C4-2B (cell line): Measurements from ENCODE around the gene ARFGAP1.

Source experiments
- H3K27ac ChIP-seq: fragments of 450-650 bp; 2 replicates; pipeline ENCODE4 v1.5.1; 2017
- CTCF ChIP-seq: fragments of 450-650 bp; conservative IDR thresholded peaks from 2 replicates; pipeline ENCODE4 v1.5.1; 2017; ENCODE audit warnings: mild to moderate bottlenecking
- ZFX ChIP-seq: fragments of 450-650 bp; IDR thresholded peaks from 2 replicates; pipeline ENCODE4 v1.6.1; 2017

The ARFGAP1 gene

GRCh38 chr20:63312273-63312672 is 39.7 kb downstream of the ARFGAP1 start:
- no peak overlapping the region for H3K27ac ChIP-seq
- no peak for TF ChIP-seq CTCF
- TF ChIP-seq ZFX = no peak

DNA sequence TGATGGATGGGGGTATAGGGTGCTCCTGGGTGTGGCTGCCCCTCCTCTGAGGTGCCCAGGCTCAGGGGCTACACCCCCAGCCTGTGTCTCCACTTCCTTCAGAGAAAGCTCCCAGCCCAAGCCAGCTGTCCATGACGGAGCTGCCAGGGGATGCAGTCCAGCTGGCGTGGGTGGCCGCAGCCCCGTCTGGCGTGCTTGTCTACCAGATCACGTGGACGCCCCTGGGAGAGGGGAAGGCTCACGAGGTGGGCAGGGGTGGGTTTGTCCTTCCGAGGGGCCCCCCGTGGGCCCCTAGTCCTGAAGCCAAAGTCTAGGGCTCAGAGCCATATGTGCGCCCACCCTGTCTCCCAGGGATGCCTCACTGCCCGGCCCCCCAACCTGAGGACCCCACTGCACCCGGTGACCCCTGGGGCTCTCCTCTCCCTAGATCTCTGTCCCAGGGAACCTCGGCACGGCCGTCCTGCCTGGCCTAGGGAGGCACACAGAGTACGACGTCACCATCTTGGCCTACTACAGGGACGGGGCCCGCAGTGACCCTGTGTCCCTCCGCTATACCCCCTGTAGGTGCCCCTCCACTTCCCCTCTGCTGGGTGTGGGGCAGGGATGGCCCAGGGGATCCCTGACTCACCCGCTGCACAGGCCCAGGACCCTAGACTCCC is 40.2 kb downstream of the ARFGAP1 start:
- H3K27ac ChIP-seq = no peak overlapping the region
- TF ChIP-seq CTCF = no peak
- no peak for TF ChIP-seq ZFX

DNA sequence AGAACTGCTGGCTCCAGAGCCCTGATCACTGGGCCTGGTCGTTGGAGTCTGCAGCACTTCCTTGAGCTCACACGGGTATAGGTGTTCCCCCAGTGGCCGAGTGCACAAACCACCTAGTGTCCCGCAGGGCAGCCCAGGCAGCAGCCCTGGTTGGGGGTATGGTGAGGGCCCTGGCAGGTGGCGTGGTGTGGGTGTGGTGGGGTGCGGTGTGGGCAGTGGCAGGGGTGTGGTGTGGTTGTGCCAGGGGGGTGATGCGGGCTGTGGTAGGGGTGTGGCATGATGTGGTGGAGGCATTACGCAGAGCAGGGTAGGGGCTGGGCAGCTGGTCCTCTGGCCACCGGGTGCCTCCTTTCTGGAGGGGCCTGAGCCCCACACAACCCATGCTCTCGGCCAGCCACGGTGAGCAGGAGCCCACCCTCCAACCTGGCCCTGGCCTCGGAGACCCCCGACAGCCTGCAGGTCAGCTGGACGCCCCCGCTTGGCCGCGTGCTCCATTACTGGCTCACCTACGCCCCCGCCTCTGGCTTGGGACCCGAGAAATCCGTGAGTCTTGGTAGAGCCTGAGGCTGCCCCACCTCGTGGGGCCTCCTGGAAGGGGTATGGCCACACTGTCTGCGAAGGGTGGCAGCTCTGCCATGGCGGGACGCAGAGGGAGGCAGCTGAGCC is 40.9 kb downstream of the ARFGAP1 start:
- no peak for TF ChIP-seq ZFX
- no peak overlapping the region for H3K27ac ChIP-seq

DNA sequence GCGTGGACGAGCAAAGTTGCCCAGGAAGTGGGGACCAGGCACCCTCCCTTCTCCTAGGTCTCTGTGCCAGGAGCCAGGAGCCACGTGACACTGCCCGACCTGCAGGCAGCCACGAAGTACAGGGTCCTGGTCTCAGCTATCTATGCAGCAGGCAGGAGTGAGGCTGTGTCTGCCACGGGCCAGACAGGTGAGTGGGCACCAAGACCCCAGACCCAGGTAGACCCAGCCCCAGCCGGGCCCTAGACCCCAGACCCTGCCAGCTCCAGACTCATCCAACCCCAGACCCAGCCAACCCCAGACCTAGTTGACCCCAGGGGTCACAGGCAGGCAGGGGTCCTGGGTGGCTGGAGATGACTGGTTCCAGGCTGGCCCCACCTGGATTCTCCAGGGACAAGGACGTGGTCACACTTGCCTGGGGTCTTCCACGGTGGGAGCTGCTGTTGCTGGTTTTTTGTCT is 41.4 kb downstream of the ARFGAP1 start:
- no peak for TF ChIP-seq ZFX
- no peak for TF ChIP-seq CTCF
- H3K27ac ChIP-seq = no peak overlapping the region

DNA sequence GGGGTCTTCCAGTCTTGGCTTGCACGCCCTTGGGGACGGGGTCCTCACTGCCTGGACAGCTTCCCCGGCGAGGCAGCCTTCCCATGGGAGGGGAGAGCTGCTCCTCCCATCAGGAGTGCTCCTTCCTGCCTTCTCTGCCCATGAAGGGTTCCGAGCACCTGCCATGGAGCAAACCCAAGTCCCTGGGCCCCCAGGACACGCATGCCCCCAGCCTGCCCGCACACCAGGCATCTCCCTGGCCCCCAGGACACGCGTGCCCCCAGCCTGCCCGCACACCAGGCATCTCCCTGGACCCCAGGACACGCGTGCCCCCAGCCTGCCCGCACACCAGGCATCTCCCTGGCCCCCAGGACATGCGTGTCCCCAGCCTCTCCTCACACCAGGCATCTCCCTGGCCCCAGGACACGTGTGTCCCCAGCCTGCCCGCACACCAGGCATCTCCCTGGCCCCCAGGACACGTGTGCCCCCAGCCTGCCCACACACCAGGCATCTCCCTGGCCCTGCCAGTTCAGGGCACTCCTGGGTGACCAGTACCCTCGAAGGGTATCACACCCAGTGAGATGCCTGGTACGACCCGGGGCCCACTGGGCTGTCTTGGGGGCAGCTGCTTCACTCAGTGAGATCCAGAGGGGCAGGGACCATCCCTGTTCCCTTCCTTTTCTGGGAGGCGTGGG is 42.1 kb downstream of the ARFGAP1 start:
- H3K27ac ChIP-seq = no peak overlapping the region

GRCh38 chr20:63315240-63315689 is 42.7 kb downstream of the ARFGAP1 start:
- TF ChIP-seq CTCF (no peak), ZFX (no peak)
- no peak overlapping the region for H3K27ac ChIP-seq

More for the DNA sequence above, 42.1 kb downstream of the ARFGAP1 start:
- TF ChIP-seq ZFX = no peak
- TF ChIP-seq CTCF = no peak

- TF ChIP-seq ZFX = no peak
- no peak for TF ChIP-seq CTCF
- H3K27ac ChIP-seq = no peak overlapping the region
These were observed 43.3 kb downstream of the ARFGAP1 start for GRCh38 chr20:63315731-63316491.
